GM18498 (cell line): ENCODE results near the gene SLC31A1.
"Not testable (repeated sequence)": the region's sequence is repeated elsewhere in the genome, so short reads cannot be mapped to it uniquely, and the experiment has no call there.

Source experiments
- ATAC-seq: cut with Tn5 transposase; IDR thresholded peaks from one replicate; pipeline ENCODE4 v1.9.1; 2021; ENCODE audit warnings: mild to moderate bottlenecking, moderate library complexity; ENCODE audit not compliant: unreplicated experiment

The SLC31A1 gene

GRCh38 chr9:113258282-113258681 is 36.9 kb downstream of the SLC31A1 start:
- no peak for ATAC-seq

GRCh38 chr9:113261917-113262671 is 40.8 kb downstream of the SLC31A1 start:
- no peak for ATAC-seq

DNA sequence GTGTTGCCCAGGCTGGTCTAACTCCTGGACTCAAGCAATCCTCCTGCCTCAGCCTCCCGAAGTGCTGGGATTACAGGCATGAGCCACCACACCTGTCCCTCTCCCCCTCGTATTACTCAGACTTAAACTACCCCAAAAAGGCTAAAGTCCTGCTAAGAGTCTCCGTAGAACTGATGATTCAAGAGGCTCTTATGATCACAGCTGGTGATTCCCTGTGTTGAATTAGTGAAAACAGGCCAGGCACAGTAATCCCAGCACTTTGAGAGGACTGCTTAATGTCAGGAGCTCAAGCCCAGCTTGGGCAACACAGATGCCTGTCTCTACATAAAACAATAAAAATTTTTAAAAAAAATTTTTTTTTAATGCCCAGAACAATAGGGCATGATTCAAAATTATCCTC is 44.8 kb downstream of the SLC31A1 start:
- no peak for ATAC-seq

- ATAC-seq, result no peak
These were observed 46.7 kb downstream of the SLC31A1 start for GRCh38 chr9:113267911-113268566.

- no peak for ATAC-seq
These were observed 48.0 kb downstream of the SLC31A1 start for GRCh38 chr9:113269355-113269754.

GRCh38 chr9:113269871-113270270 is 48.5 kb downstream of the SLC31A1 start:
- ATAC-seq, result no peak

DNA sequence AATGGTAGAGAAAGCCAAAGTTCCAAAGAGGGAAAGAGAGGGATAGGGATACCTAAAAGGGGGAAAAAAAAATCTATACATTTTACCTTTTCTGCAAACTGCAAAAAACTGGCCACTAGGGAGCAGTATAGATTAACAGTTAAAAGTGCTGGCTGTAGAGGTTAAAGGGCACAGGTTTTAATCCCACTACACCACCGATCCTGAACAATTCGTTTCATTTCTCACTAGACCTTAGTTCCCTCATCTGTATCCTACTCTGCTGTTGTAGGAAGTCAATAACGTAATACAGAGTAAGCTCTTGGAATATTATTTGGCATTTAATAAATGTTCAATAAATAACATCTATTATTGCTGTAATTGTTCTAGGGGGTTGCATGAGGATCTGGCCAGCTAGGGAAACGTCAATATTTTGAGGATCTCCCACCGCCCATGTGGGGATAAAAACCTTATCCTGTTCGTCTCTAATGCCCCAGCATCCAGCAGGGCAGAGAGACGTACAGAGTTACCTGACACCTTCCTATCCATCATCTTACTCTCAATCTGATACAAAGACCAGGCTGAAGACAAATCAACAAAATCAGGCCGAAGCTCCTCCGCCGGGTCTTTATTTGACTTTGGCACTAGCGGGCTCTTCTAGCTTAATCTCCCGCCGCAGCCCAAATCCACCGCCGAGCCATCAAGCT is 53.3 kb downstream of the SLC31A1 start:
- ATAC-seq, result peak; percentile 13

- ATAC-seq, result peak; percentile 98
These were observed 54.1 kb downstream of the SLC31A1 start, which contains the start of the genes CDC26 and PRPF4 for GRCh38 chr9:113275157-113276131. TSS of gene CDC26 (minus strand) at chr9:113275572. CDS start at chr9:113272507, 3,065 bp downstream. TSS of gene PRPF4 (plus strand) at chr9:113275658. CDS start at chr9:113275744, 86 bp downstream.

GRCh38 chr9:113278840-113279239 is 57.5 kb downstream of the SLC31A1 start:
- ATAC-seq, result no peak

GRCh38 chr9:113281356-113281755 is 60.0 kb downstream of the SLC31A1 start:
- no peak for ATAC-seq

DNA sequence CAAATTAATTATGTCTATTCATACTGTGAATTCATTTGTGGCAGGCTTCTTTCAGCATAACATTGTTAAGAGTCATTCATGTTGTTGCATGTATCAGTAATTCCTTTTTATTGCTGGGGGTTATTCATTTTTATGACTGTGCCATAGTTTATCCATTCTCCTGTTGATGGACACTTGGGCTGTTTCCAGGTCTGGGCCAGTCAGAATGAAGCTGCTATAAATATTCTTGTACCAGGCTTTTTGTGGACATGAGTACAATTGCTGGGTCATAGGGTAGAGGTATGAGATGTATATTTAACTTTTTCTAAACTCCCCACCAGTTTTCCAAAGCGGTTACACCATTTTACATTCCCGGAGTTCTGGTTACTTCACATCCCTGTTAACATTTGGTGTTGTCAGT is 67.7 kb downstream of the SLC31A1 start:
- ATAC-seq, result no peak

GRCh38 chr9:113290052-113290607 is 68.8 kb downstream of the SLC31A1 start:
- ATAC-seq, result no peak

GRCh38 chr9:113293285-113293878 is 72.0 kb downstream of the SLC31A1 start:
- ATAC-seq, result no peak

- not testable (repeated sequence) for ATAC-seq
These were observed 74.9 kb downstream of the SLC31A1 start for GRCh38 chr9:113296247-113296646.

- no peak for ATAC-seq
These were observed 75.6 kb downstream of the SLC31A1 start for GRCh38 chr9:113296796-113297558.

- no peak for ATAC-seq
These were observed 77.0 kb downstream of the SLC31A1 start for GRCh38 chr9:113298311-113298710.

- ATAC-seq, result no peak
These were observed 77.8 kb downstream of the SLC31A1 start for GRCh38 chr9:113298924-113299770.

- ATAC-seq, result no peak
These were observed 78.5 kb downstream of the SLC31A1 start for GRCh38 chr9:113299800-113300292.
